BE2C (cell line): ENCODE results near the gene NEURL1.

Experiments used
- DNase-seq: peaks from one replicate; pipeline ENCODE4 v3.0.0-alpha.2; 2020
- H3K27me3 ChIP-seq: fragments of 250-450 bp; sonication (Bioruptor Pico); 2 replicates; pipeline ENCODE4 v1.5.1; 2020; ENCODE audit warnings: mild to moderate bottlenecking
- H3K36me3 ChIP-seq: fragments of 250-450 bp; sonication (Bioruptor Pico); 2 replicates; pipeline ENCODE4 v1.5.1; 2020; ENCODE audit warnings: mild to moderate bottlenecking
- H3K4me1 ChIP-seq: fragments of 250-450 bp; sonication (Bioruptor Pico); 2 replicates; pipeline ENCODE4 v1.5.1; 2020
- H3K4me3 ChIP-seq: 2 replicates; pipeline ENCODE4 v1.5.1; 2011; ENCODE audit warnings: low read depth, low read length
- H3K9me3 ChIP-seq: fragments of 250-450 bp; sonication (Bioruptor Pico); 2 replicates; pipeline ENCODE4 v1.5.1; 2020
- TF ChIP-seq, protein P1 (sequence below): IDR thresholded peaks from 2 replicates; pipeline ENCODE4 v1.5.1; 2012; ENCODE audit warnings: mild to moderate bottlenecking, low read depth, low read length

Gene NEURL1

DNA sequence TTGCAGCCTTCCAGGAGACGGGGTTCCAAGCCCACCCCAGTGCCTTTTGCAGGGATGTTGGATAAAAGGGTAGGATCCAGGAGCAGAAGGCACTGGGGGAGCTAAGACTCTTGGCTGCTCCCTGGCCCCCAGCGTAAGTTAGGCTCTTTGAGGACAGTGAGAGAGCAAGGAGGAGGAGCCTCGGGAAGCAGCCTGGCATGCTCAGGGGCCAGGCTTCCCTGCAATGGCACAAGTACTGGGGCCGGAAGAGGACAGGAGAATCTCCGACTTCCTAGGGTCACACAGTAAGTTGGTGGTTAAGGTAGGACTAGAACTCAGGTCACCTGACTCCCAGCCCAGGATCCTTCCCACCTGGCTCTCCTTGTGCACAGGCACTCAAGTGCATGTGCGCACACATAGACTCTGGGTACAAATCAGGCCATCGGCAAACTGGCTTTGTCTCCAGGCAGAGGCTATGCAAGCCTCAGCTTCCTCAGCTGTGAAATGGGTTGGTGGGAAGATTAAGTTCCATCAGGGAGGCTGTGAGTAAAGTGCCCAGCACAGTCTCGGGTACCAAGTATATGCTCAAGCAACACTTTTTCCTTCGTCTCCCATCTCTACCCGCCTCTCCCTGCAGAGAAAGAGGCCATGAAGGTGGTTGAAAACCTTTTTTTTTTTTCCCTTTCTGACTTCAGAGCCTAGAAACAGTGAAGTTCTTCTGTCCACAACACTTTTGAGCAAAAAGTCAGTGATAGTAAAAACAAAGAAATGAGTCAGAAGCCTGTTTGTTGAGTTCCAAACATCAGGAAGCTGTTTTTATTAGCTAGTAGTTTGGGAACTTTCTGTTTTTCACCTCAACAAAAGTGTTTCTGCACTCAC lies 79.1 kb downstream of the NEURL1 start:
- peaks cover 6% of the 10 kb centered on the region; the same call in 1 of the 2 replicates for H3K4me1 ChIP-seq
- no peak for DNase-seq

GRCh38 chr10:103573205-103573487 lies 79.6 kb downstream of the NEURL1 start:
- Histone ChIP-seq H3K27me3 (no peaks in the 10 kb centered on the region), H3K4me1 (peaks cover 6% of the 10 kb centered on the region; the same call in 1 of the 2 replicates), H3K9me3 (no peaks in the 10 kb centered on the region), H3K4me3 (no peak overlapping the region), H3K36me3 (no peaks in the 10 kb centered on the region)
- DNase-seq: no peak
- TF ChIP-seq, protein P1, sequence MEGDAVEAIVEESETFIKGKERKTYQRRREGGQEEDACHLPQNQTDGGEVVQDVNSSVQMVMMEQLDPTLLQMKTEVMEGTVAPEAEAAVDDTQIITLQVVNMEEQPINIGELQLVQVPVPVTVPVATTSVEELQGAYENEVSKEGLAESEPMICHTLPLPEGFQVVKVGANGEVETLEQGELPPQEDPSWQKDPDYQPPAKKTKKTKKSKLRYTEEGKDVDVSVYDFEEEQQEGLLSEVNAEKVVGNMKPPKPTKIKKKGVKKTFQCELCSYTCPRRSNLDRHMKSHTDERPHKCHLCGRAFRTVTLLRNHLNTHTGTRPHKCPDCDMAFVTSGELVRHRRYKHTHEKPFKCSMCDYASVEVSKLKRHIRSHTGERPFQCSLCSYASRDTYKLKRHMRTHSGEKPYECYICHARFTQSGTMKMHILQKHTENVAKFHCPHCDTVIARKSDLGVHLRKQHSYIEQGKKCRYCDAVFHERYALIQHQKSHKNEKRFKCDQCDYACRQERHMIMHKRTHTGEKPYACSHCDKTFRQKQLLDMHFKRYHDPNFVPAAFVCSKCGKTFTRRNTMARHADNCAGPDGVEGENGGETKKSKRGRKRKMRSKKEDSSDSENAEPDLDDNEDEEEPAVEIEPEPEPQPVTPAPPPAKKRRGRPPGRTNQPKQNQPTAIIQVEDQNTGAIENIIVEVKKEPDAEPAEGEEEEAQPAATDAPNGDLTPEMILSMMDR: no peak

More for the DNA sequence above, 79.1 kb downstream of the NEURL1 start:
- Histone ChIP-seq H3K9me3 (no peaks in the 10 kb centered on the region), H3K27me3 (no peaks in the 10 kb centered on the region), H3K36me3 (no peaks in the 10 kb centered on the region), H3K4me3 (no peak overlapping the region)
- TF ChIP-seq, protein P1: no peak

GRCh38 chr10:103574097-103575061 lies 80.9 kb downstream of the NEURL1 start:
- no peaks in the 10 kb centered on the region for H3K9me3 ChIP-seq
- H3K4me3 ChIP-seq: no peak overlapping the region
- no peaks in the 10 kb centered on the region for H3K36me3 ChIP-seq
- DNase-seq: no peak
- H3K4me1 ChIP-seq: peaks cover 6% of the 10 kb centered on the region; the same call in 1 of the 2 replicates
- H3K27me3 ChIP-seq: no peaks in the 10 kb centered on the region
- TF ChIP-seq, protein P1: no peak

- H3K27me3 ChIP-seq: no peaks in the 10 kb centered on the region
- H3K4me3 ChIP-seq: no peak overlapping the region
- H3K9me3 ChIP-seq: no peaks in the 10 kb centered on the region
- no peaks in the 10 kb centered on the region for H3K36me3 ChIP-seq
- TF ChIP-seq, protein P1: no peak
- no peaks in the 10 kb centered on the region for H3K4me1 ChIP-seq
- DNase-seq: no peak
Observed at GRCh38 chr10:103575416-103576075, 82.0 kb downstream of the NEURL1 start.

GRCh38 chr10:103576076-103576471 lies 82.6 kb downstream of the NEURL1 start:
- Histone ChIP-seq H3K4me1 (no peaks in the 10 kb centered on the region), H3K9me3 (no peaks in the 10 kb centered on the region), H3K27me3 (no peaks in the 10 kb centered on the region), H3K36me3 (no peaks in the 10 kb centered on the region), H3K4me3 (no peak overlapping the region)
- TF ChIP-seq, protein P1: no peak
- no peak for DNase-seq
